ENCODE data around the gene ZC3H14. TPM values are rescaled to one million over a fixed set of nuclear protein-coding genes. Genes with fewer than 3 reads are reported as not detected.

The ZC3H14 gene
- total RNA-seq, 1 experiment from 2014 or later: 66.2 TPM

DNA sequence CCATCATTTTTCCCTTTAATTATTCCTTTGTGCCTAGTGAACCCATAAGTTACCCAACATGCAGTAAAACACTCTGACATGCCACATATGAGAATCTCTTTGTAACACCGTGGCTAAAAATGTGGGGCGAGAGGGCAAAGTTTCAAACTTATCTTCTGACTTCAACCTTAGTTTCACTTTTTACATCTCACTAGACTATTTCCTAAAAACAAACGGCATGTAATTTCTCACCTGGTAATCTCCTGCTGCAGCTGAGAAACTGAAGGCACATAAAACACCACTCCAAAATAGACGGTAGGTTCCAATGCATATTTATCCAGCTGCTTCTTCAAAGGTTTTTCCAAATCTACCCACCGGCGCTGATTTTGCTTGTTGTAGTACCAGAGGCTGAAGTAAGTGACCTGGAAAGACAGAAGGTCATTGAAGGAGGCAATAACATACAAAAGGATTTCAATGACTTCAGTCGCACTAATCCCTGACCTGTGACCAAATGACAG lies 45.9 kb upstream of the ZC3H14 start:
- Histone ChIP-seq H3K4me2 (ENCODE audit: low read length) (no peak overlapping the region), H3K79me2 (ENCODE audit: insufficient read depth, low read length) (no peaks in the 10 kb centered on the region), H4K20me1 (ENCODE audit: insufficient read depth) (no peaks in the 10 kb centered on the region), H3K4me1 (ENCODE audit: control insufficient read depth in 1 of 2, insufficient read depth in 2 of 2, low read length in 2 of 2) (no peaks in the 10 kb centered on the region), H3K9me3 (ENCODE audit: control insufficient read depth in 1 of 2, insufficient read depth in 1 of 2, low read depth in 1 of 2, low read length in 2 of 2) (no peaks in the 10 kb centered on the region), H2AFZ (ENCODE audit: low read depth, low read length, poor library complexity, severe bottlenecking) (no peak overlapping the region), H3K36me3 (ENCODE audit: control insufficient read depth in 1 of 2, insufficient read depth in 2 of 2, low read length in 2 of 2) (no peaks in the 10 kb centered on the region), H3K9ac (ENCODE audit: low read length) (no peak overlapping the region), H3K9me2 (ENCODE audit: insufficient read depth) (no peaks in the 10 kb centered on the region), H3K27ac (ENCODE audit: low read depth, low read length) (no peak overlapping the region), H3K27me3 (ENCODE audit: insufficient read depth, low read length) (no peaks in the 10 kb centered on the region), H3K4me3 (replicated peaks in 1 of 2; ENCODE audit: low read depth in 1 of 2, low read length in 2 of 2) (no peak overlapping the region)
- ChIA-PET RAD21 (ENCODE audit: low non-redundant PET in 1 of 2, low total read pairs in 2 of 2, uncharacterized antibody in 2 of 2, unreplicated experiment in 2 of 2) (no interaction called here), POLR2A (no interaction called here), CTCF (no interaction called here)
- no peak for ATAC-seq
- DNase-seq (ENCODE audit: low read depth, low spot score): no peak
- TF ChIP-seq, protein P1, sequence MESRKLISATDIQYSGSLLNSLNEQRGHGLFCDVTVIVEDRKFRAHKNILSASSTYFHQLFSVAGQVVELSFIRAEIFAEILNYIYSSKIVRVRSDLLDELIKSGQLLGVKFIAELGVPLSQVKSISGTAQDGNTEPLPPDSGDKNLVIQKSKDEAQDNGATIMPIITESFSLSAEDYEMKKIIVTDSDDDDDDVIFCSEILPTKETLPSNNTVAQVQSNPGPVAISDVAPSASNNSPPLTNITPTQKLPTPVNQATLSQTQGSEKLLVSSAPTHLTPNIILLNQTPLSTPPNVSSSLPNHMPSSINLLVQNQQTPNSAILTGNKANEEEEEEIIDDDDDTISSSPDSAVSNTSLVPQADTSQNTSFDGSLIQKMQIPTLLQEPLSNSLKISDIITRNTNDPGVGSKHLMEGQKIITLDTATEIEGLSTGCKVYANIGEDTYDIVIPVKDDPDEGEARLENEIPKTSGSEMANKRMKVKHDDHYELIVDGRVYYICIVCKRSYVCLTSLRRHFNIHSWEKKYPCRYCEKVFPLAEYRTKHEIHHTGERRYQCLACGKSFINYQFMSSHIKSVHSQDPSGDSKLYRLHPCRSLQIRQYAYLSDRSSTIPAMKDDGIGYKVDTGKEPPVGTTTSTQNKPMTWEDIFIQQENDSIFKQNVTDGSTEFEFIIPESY (IDR thresholded peaks at IDR 0.05; ENCODE audit: extremely low read depth, insufficient replicate concordance, low read length): no peak
- TF ChIP-seq POLR2AphosphoS5 (IDR thresholded peaks at IDR 0.05; ENCODE audit: low read depth, low read length): no peak
- TF ChIP-seq, protein P2, sequence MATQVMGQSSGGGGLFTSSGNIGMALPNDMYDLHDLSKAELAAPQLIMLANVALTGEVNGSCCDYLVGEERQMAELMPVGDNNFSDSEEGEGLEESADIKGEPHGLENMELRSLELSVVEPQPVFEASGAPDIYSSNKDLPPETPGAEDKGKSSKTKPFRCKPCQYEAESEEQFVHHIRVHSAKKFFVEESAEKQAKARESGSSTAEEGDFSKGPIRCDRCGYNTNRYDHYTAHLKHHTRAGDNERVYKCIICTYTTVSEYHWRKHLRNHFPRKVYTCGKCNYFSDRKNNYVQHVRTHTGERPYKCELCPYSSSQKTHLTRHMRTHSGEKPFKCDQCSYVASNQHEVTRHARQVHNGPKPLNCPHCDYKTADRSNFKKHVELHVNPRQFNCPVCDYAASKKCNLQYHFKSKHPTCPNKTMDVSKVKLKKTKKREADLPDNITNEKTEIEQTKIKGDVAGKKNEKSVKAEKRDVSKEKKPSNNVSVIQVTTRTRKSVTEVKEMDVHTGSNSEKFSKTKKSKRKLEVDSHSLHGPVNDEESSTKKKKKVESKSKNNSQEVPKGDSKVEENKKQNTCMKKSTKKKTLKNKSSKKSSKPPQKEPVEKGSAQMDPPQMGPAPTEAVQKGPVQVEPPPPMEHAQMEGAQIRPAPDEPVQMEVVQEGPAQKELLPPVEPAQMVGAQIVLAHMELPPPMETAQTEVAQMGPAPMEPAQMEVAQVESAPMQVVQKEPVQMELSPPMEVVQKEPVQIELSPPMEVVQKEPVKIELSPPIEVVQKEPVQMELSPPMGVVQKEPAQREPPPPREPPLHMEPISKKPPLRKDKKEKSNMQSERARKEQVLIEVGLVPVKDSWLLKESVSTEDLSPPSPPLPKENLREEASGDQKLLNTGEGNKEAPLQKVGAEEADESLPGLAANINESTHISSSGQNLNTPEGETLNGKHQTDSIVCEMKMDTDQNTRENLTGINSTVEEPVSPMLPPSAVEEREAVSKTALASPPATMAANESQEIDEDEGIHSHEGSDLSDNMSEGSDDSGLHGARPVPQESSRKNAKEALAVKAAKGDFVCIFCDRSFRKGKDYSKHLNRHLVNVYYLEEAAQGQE (IDR thresholded peaks at IDR 0.05; ENCODE audit: low read depth): no peak
- no peak for TF ChIP-seq EZH2 (IDR thresholded peaks at IDR 0.05)
- TF ChIP-seq RAD21 (IDR thresholded peaks at IDR 0.05; ENCODE audit: low read depth): no peak
- TF ChIP-seq SRF (IDR thresholded peaks at IDR 0.05; ENCODE audit: low read depth): no peak
- TF ChIP-seq FOSL1 (IDR thresholded peaks at IDR 0.05; ENCODE audit: low read depth): no peak
- no peak for TF ChIP-seq ELF1 (IDR thresholded peaks at IDR 0.05; ENCODE audit: borderline replicate concordance, low read depth)
- TF ChIP-seq ZFX (IDR thresholded peaks at IDR 0.05): no peak
- no peak for TF ChIP-seq EZH2phosphoT487 (IDR thresholded peaks at IDR 0.05; ENCODE audit: borderline replicate concordance)
- intact Hi-C loops (cut with micrococcal nuclease): no loop called here
- BruUV-seq (replicated peaks): no TSS peak
